Heart right ventricle (tissue), 16 donors: ENCODE data around the gene CDH3. TPM values are rescaled to one million over a fixed set of nuclear protein-coding genes. Genes with fewer than 3 reads are reported as not detected.
"Not testable (repeated sequence)": the region's sequence is repeated elsewhere in the genome, so short reads cannot be mapped to it uniquely, and the experiment has no call there.

ENCODE experiments used
- ATAC-seq, 8 donors: fragments of 200-7000 bp; cut with Tn5 transposase; one replicate each; pipeline ENCODE4 v1.9.1; 2020; ENCODE audit warnings: mild to moderate bottlenecking in 8 of 8, moderate library complexity in 8 of 8, moderate number of reproducible peaks in 1 of 8
- DNase-seq, 2 donors: peaks; one replicate each; pipeline ENCODE4 v3.0.0-alpha.2; 2020
- H3K27ac ChIP-seq, 10 donors: fragments of 200-600 bp; sonication (generic) in 2 of 10; one replicate each; pipeline versions ENCODE4 v1.5.0 to v1.8.0; 2020 to 2022; ENCODE audit warnings: mild to moderate bottlenecking in 3 of 10
- H3K27me3 ChIP-seq, 7 donors: fragments of 200-600 bp; one replicate each; pipeline ENCODE4 v1.8.0; 2021 to 2022; ENCODE audit warnings: mild to moderate bottlenecking in 2 of 7
- H3K36me3 ChIP-seq, 9 donors: fragments of 200-600 bp; sonication (generic) in 1 of 9; one replicate each; pipeline versions ENCODE4 v1.5.0 to v1.8.0; 2020 to 2022; ENCODE audit warnings: mild to moderate bottlenecking in 2 of 9
- H3K4me1 ChIP-seq, 9 donors: fragments of 200-600 bp; sonication (generic) in 1 of 9; one replicate each; pipeline versions ENCODE4 v1.5.0 to v1.8.0; 2020 to 2022; ENCODE audit warnings: mild to moderate bottlenecking in 4 of 9
- H3K4me3 ChIP-seq, 10 donors: fragments of 200-600 bp; sonication (generic) in 2 of 10; one replicate each; pipeline versions ENCODE4 v1.5.0 to v1.8.0; 2020 to 2022; ENCODE audit warnings: mild to moderate bottlenecking in 7 of 10, moderate library complexity in 2 of 10
- H3K9me3 ChIP-seq, 11 donors: fragments of 200-600 bp in 10 of 11; sonication (generic) in 2 of 11; one replicate each; pipeline versions ENCODE4 v1.5.0 to v1.8.0; 2013 to 2022; ENCODE audit warnings: mild to moderate bottlenecking in 2 of 11, control low read depth in 1 of 11, moderate library complexity in 1 of 11
- CTCF ChIP-seq, 9 donors: fragments of 200-600 bp; sonication (generic) in 2 of 9; IDR thresholded peaks; one replicate each; pipeline versions ENCODE4 v1.5.0 to v1.8.0; 2021 to 2022; ENCODE audit warnings: antibody characterized with exemption in 9 of 9, mild to moderate bottlenecking in 5 of 9, moderate library complexity in 1 of 9
- WGBS, 2 donors: extraction: QIAGEN DNeasy Blood & Tissue Kit; methylation state at CpG; one replicate each; pipeline ENCODE4 v1.1.7; 2013; ENCODE audit warnings: inconsistent platforms in 1 of 2; 5-methylcytosine and 5-hydroxymethylcytosine counted together
- intact Hi-C, 10 donors: fragments of 100-400 bp; cut with DNase I; formaldehyde crosslinking; loops; one replicate each; pipeline versions ENCODE4 v1.11.1 to v1.14.2; 2022
- polyA plus RNA-seq, 2 donors: library from polyadenylated mRNA; stranded (reverse); fragments of 200-250 nt; gene quantifications; one replicate each; pipeline ENCODE4 v1.2.3, GENCODE V29; 2013
- total RNA-seq, 10 donors: library from RNA; stranded (reverse); fragmentation: NEBNext Ultra II Directional in 3 of 10; extraction: Animal tissue kit (Norgen Biotek cat#: 25700) in 3 of 10; gene quantifications; one replicate each; pipeline versions ENCODE4 v1.2.1 to v1.2.4, GENCODE V29; 2021 to 2023
- donor health status: Arrhythmogenic right ventricular cardiomyopathy.
- donor health status: ischemic (EF 13 %, LVEDD 7.1; RV severe dilation, severe dysfunction).
- donor health status: healthy with polysubstance abuse.
- donor health status: DM: no; HTN: yes; CAD: no.
- donor health status: DM: no; HTN: no; CAD: no.
- donor health status: ischemic (EF 25% LVEDD 6.9; RV normal size, moderate dysfunction).
- donor health status: ischemic (EF 25% LVEDD 5.7; RV mildly dilated, moderate dysfunction).
- donor health status: healthy.
- donor health status: DM: yes; HTN: yes; CAD: no.
- donor health status: Ischemic cardiomyopathy.
- donor health status: ischemic (EF 35%, LVEDD 5.7; RV mildly dilated, moderate dysfunction).
- donor health status: nonischemic (EF 11% LVEDD 7.7; RV severe dilation, severe dysfunction).
- donor health status: DM: yes; HTN: yes; CAD: no.
- donor health status: PGD.
- donor health status: ischemic (EF 29% LVEDD 5.4; RV normal size, mild dysfunction).
- donor health status: nonischemic (EF 23%, LVEDD 6.1; RV moderate dilation, normal function).

CDH3 gene
- total and polyA plus RNA-seq, 12 donors = 0.06 to 0.71 (median 0.29) TPM; not detected in 9

DNA sequence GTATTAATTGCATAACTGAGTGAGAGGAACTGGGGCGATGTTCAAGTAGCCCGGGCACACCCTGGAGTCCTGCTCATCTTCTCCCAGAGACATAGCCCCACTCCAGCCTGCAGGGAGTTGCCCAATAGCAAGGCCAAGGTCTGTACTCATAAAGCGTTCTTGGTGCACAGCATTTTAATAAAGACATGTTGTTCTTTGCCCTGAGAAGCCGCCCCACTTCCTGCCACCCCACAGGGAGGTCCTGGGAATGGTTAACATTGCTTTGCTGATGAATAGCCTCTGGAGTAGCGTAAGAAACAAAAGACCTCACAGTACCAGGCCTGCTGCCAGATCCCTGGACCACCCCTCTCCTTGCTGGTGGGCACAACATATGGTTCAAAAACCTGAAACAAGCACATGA lies 70.4 kb downstream of the CDH3 start:
- Histone ChIP-seq H3K27me3 (peaks cover 0 to 14% (median 2%) of the 10 kb centered on the region in 7 donors), H3K27ac (no peak overlapping the region), H3K36me3 (no peaks in the 10 kb centered on the region), H3K4me1 (peaks cover 0 to 9% (median 0%) of the 10 kb centered on the region in 9 donors), H3K4me3 (no peak overlapping the region), H3K9me3 (peaks cover 0 to 13% (median 0%) of the 10 kb centered on the region in 11 donors)
- DNase-seq (no peak), ATAC-seq (no peak)
- no peak for TF ChIP-seq CTCF (IDR thresholded peaks at IDR 0.05)
- WGBS, 2 donors = 66 to 76% methylated on average over 5 of the region's 5 CpGs
- intact Hi-C loops = no loop called here

GRCh38 chr16:68716516-68716915 lies 71.4 kb downstream of the CDH3 start:
- DNase-seq, intact Hi-C loops, H3K4me3 ChIP-seq, H3K36me3 ChIP-seq, H3K4me1 ChIP-seq, H3K27ac ChIP-seq, ATAC-seq, H3K27me3 ChIP-seq: not testable (repeated sequence)
- peaks cover 0 to 13% (median 0%) of the 10 kb centered on the region in 11 donors for H3K9me3 ChIP-seq
- 67 to 88% methylated on average over 3 to 4 of the region's 4 CpGs for WGBS, 2 donors

GRCh38 chr16:68717684-68718083 lies 72.6 kb downstream of the CDH3 start:
- Histone ChIP-seq H3K4me3 (no peak overlapping the region), H3K36me3 (no peaks in the 10 kb centered on the region), H3K9me3 (peaks cover 0 to 13% (median 0%) of the 10 kb centered on the region in 11 donors), H3K4me1 (no peaks in the 10 kb centered on the region), H3K27me3 (peaks cover 0 to 5% (median 0%) of the 10 kb centered on the region in 7 donors), H3K27ac (no peak overlapping the region)
- ATAC-seq = no peak
- intact Hi-C loops = no loop called here
- no peak for DNase-seq
- no peak for TF ChIP-seq CTCF (IDR thresholded peaks at IDR 0.05)
- WGBS, 2 donors = 91 to 98% methylated on average over 4 of the region's 4 CpGs

DNA sequence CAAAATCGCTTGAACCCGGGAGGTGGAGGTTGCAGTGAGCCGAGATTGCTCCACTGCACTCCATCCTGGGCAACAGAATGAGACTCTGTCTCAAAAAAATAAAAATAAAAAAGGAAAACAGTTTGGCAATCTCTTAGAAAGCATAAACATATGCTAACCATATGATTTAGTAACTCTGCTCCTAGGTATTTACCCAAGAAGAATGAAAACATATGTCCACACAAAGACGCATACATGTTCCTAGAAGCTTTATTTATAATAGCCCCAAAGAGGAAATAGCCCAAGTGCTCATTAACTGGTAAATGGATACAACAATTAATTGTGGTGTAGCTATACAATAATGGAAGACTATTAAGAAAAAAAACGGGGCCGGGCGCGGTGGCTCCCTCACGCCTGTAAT lies 73.5 kb downstream of the CDH3 start:
- no peaks in the 10 kb centered on the region for H3K4me1 ChIP-seq
- DNase-seq = no peak
- no peak for ATAC-seq
- H3K27me3 ChIP-seq = peaks cover 0 to 5% (median 0%) of the 10 kb centered on the region in 7 donors
- no peak for TF ChIP-seq CTCF (IDR thresholded peaks at IDR 0.05)
- no peak overlapping the region for H3K27ac ChIP-seq
- intact Hi-C loops = no loop called here
- WGBS, 2 donors = 91 to 94% methylated on average over 9 of the region's 9 CpGs
- no peaks in the 10 kb centered on the region for H3K36me3 ChIP-seq
- peaks cover 0 to 13% (median 0%) of the 10 kb centered on the region in 11 donors for H3K9me3 ChIP-seq
- H3K4me3 ChIP-seq = no peak overlapping the region

- peaks cover 0 to 13% (median 0%) of the 10 kb centered on the region in 11 donors for H3K9me3 ChIP-seq
- no peaks in the 10 kb centered on the region for H3K4me1 ChIP-seq
- H3K27me3 ChIP-seq = no peaks in the 10 kb centered on the region
- ATAC-seq (no peak), DNase-seq (no peak)
- no peak for TF ChIP-seq CTCF (IDR thresholded peaks at IDR 0.05)
- H3K4me3 ChIP-seq = no peak overlapping the region
- 71 to 83% methylated on average over 2 of the region's 2 CpGs for WGBS, 2 donors
- H3K36me3 ChIP-seq = no peaks in the 10 kb centered on the region
- no peak overlapping the region for H3K27ac ChIP-seq
- intact Hi-C loops = no loop called here
Observed at GRCh38 chr16:68719993-68720489, 74.9 kb downstream of the CDH3 start.
